ENCODE results near the gene CCNJL.

The CCNJL gene

DNA sequence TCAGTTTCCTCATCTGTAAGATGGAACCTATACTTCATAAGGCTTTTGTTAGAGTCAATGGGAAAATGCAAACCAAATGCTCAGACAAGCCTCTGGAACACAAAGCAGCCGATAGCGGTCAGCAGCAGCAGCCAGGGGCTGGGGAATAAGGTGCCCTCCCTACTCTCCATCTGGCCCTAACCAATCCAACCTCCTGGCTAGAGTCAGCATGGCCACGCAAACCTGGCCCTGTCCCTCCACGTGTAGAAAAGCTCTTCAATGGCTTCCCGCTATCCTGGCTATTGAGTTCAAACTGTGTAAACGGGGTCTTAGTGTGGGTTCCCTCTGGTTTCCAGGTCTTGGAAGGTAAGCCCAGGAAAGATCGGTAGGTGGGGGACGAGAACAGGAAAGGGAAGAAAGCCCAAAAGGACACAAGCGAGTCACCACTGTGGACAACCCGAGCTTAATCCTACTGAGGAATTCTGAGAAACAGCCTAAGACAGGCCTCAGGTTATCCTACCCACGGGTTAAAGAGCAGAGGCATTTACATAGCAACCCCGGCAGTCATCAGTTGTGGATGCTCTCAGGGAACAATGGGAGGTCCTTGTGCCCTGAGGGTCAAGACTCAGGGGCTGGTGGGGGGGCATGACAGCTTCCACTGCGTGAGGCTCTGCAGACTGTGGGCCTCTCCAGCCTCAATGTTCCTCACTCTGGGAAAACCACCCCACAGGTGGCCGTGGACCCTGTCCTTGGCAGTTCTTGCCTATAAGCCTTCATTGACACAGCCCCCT lies 52.2 kb downstream of the CCNJL start:
- CTCF ChIA-PET, result interaction anchor here (2.6 kb wide), 1 partner anchor 85 kb away, joined by 10 read pairs; no protein-coding TSS in a partner anchor
- POLR2A ChIA-PET (ENCODE audit: low non-redundant PET), result no interaction called here
- no peak for DNase-seq (ENCODE audit: low spot score)
- TF ChIP-seq, protein P1, sequence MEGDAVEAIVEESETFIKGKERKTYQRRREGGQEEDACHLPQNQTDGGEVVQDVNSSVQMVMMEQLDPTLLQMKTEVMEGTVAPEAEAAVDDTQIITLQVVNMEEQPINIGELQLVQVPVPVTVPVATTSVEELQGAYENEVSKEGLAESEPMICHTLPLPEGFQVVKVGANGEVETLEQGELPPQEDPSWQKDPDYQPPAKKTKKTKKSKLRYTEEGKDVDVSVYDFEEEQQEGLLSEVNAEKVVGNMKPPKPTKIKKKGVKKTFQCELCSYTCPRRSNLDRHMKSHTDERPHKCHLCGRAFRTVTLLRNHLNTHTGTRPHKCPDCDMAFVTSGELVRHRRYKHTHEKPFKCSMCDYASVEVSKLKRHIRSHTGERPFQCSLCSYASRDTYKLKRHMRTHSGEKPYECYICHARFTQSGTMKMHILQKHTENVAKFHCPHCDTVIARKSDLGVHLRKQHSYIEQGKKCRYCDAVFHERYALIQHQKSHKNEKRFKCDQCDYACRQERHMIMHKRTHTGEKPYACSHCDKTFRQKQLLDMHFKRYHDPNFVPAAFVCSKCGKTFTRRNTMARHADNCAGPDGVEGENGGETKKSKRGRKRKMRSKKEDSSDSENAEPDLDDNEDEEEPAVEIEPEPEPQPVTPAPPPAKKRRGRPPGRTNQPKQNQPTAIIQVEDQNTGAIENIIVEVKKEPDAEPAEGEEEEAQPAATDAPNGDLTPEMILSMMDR (conservative IDR thresholded peaks at IDR 0.05; ENCODE audit: low read depth), result no peak
- no peak overlapping the region for H3K27ac ChIP-seq

DNA sequence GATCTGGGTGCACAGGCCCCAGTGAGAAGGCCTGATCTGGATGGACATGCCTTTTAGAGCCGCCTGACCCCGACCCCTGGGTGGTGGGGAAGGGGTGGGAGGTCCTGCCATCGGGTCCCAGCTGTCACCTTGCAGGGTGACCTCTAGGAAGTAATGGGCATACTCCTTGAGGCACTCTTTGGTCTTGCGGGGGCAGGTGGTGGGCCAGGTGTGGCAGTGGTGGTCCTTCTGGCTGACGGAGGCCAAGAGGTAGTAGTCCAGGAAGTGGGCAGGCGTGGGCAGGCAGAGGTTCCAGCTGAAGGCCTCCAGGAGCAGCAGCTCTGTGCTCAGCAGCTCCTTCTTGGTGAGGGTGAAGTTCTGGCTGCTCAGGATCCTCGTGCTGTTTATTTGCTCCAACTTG lies 53.0 kb downstream of the CCNJL start:
- H3K27ac ChIP-seq, result no peak overlapping the region
- ChIA-PET CTCF (interaction anchor here (0.6 to 2.6 kb wide), 2 partner anchors 86 to 108 kb away, joined by 10 read pairs; no protein-coding TSS in a partner anchor), POLR2A (ENCODE audit: low non-redundant PET) (no interaction called here)
- DNase-seq (ENCODE audit: low spot score), result no peak
- TF ChIP-seq, protein P1 (conservative IDR thresholded peaks at IDR 0.05; ENCODE audit: low read depth), result no peak

DNA sequence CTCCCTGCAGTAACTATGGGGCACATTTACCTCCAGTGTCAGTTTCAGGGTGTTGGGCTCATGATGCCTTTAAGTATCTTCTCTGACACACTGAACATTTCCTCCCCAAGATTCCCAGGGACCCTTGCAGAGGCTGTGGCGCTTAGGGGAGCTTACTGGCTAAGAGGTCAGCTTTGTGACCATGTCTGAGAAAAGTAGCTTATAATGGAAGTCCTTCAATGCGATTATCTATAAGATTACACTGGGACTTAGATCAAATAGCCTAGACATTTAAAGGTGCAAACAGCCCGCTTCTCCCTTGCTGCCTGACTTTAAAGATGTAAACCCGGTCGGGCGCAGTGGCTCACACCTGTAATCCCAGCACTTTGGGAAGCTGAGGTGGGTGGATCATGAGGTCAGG lies 57.7 kb downstream of the CCNJL start:
- TF ChIP-seq, protein P1 (conservative IDR thresholded peaks at IDR 0.05; ENCODE audit: low read depth), result no peak
- CTCF ChIA-PET, result interaction anchor here (1.5 kb wide), 1 partner anchor 12 kb away, joined by 4 read pairs; no protein-coding TSS in a partner anchor
- no peak for DNase-seq (ENCODE audit: low spot score)
- H3K27ac ChIP-seq, result no peak overlapping the region
- POLR2A ChIA-PET (ENCODE audit: low non-redundant PET), result no interaction called here

DNA sequence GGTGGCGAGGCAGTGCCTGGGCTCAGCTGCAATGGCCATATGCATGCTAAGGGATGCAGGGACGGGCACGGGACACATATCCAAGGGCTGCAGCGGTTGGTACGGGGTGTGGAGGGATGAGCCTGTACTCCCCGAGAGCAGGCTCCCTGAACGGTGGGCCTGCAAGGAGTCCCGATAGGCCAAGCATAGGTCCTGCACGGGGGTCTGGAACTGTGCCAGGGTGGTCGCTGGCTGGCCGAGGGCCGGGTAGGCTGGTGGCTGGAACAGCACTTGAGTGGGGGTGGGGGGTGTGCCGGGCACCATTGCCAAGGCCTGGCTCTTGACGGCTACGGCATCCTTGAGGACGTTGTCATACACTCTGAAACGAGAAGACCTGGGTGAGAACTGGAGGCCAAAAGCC lies 58.9 kb downstream of the CCNJL start:
- no peak for DNase-seq (ENCODE audit: low spot score)
- no peak overlapping the region for H3K27ac ChIP-seq
- TF ChIP-seq, protein P1 (conservative IDR thresholded peaks at IDR 0.05; ENCODE audit: low read depth), result no peak
- ChIA-PET CTCF (interaction anchor here (0.6 to 1.5 kb wide), 3 partner anchors 10 to 220 kb away, joined by 3 to 4 read pairs (median 3); no protein-coding TSS in a partner anchor), POLR2A (ENCODE audit: low non-redundant PET) (no interaction called here)

DNA sequence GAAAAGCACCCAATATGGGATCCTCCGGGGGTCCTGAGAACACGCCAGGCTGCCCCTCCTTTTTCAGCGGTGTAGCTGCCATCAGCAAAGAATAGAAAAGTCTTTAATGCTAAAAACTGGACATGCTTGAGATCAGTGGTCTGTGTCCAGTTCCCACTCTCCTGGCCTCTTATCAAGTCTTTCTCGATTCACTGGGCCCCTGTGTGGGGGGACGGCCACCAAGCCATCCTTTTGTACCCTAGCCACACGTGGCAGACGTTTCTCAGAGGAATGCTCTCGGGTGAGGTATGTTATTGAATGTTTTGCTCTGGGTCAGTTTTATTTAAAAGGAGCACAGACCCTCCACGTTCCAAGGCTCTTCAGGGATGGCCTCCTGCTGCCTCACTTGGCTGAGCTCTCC lies 59.4 kb downstream of the CCNJL start:
- DNase-seq (ENCODE audit: low spot score), result no peak
- POLR2A ChIA-PET (ENCODE audit: low non-redundant PET), result no interaction called here
- no peak overlapping the region for H3K27ac ChIP-seq
- TF ChIP-seq, protein P1 (conservative IDR thresholded peaks at IDR 0.05; ENCODE audit: low read depth), result no peak
- CTCF ChIA-PET, result interaction anchor here (0.6 to 1.2 kb wide), 3 partner anchors 11 to 220 kb away, joined by 3 read pairs; no protein-coding TSS in a partner anchor

DNA sequence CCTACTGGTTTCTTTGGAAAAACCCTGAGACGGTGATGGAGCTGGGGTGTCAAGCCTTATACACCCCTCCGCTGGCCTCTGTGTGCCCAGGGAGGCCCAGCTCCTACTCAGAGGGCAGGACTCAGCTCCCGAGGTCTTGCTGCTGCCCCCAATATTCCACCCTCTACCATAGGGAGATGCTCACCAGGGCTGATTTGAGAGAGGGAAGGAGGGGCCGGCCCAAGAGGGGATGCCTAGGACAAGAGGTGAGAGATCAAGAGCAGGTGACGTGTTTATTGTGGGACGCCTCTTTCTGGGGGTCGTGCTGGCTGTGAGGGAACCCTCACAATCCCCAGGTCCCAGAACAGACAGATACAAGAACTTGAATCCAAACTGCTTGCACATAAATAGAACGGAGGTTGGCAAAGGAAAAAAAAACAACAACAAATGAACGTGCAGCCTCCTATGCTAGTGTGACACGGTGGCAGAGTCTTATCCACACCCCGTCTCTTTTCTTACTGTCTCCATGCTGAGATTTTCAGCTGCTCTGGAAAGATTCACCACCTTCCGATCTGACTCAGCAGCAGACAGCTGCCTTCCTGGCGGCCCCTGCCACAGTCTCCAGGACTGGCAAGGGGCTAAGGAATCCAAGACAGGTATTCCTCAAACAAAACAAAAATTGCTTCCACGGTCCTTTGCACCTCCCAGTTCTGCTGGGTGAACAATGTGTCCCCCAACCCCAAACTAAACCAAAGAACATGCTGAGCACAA lies 60.8 kb downstream of the CCNJL start:
- DNase-seq (ENCODE audit: low spot score), result no peak
- ChIA-PET CTCF (interaction anchor here (0.6 to 1.0 kb wide), 3 partner anchors 32 to 140 kb away, joined by 3 to 4 read pairs (median 4); no protein-coding TSS in a partner anchor), POLR2A (ENCODE audit: low non-redundant PET) (no interaction called here)
- TF ChIP-seq, protein P1 (conservative IDR thresholded peaks at IDR 0.05; ENCODE audit: low read depth), result no peak
- H3K27ac ChIP-seq, result no peak overlapping the region
